ENCODE measurements around the gene SRP14.

Gene SRP14

GRCh38 chr15:40038638-40039543, at the start of gene SRP14:
Gene SRP14, minus strand, starts transcription at chr15:40039181. Its CDS starts 65 bp downstream, at chr15:40039116.
- H3K9me3 ChIP-seq (ENCODE audit: control insufficient read depth, low read length): no peaks in the 10 kb centered on the region
- H3K36me3 ChIP-seq (ENCODE audit: control insufficient read depth, insufficient read depth, low read length): no peaks in the 10 kb centered on the region
- H3K4me1 ChIP-seq (ENCODE audit: control insufficient read depth, insufficient read depth, low read length): peaks cover 6% of the 10 kb centered on the region
- H3K9ac ChIP-seq (ENCODE audit: low read length): peak within 1 kb of the TSS; percentile 96
- H3K4me3 ChIP-seq (ENCODE audit: low read length): peak within 1 kb of the TSS; percentile 93
- H3K27me3 ChIP-seq (ENCODE audit: control insufficient read depth, insufficient read depth, low read length): no peaks in the 10 kb centered on the region

- peaks cover 40% of the 10 kb centered on the region for H3K4me1 ChIP-seq (ENCODE audit: control insufficient read depth, insufficient read depth, low read length)
- no peaks in the 10 kb centered on the region for H3K9me3 ChIP-seq (ENCODE audit: control insufficient read depth, low read length)
- no peak overlapping the region for H3K9ac ChIP-seq (ENCODE audit: low read length)
- no peak overlapping the region for H3K4me3 ChIP-seq (ENCODE audit: low read length)
- H3K27me3 ChIP-seq (ENCODE audit: control insufficient read depth, insufficient read depth, low read length): no peaks in the 10 kb centered on the region
- no peaks in the 10 kb centered on the region for H3K36me3 ChIP-seq (ENCODE audit: control insufficient read depth, insufficient read depth, low read length)
These were observed 49.3 kb upstream of the SRP14 start for GRCh38 chr15:40087991-40088928.

GRCh38 chr15:40087068-40087810, 48.3 kb upstream of the SRP14 start:
- no peaks in the 10 kb centered on the region for H3K9me3 ChIP-seq (ENCODE audit: control insufficient read depth, low read length)
- H3K4me3 ChIP-seq (ENCODE audit: low read length): no peak overlapping the region
- no peak overlapping the region for H3K9ac ChIP-seq (ENCODE audit: low read length)
- H3K27me3 ChIP-seq (ENCODE audit: control insufficient read depth, insufficient read depth, low read length): no peaks in the 10 kb centered on the region
- no peaks in the 10 kb centered on the region for H3K36me3 ChIP-seq (ENCODE audit: control insufficient read depth, insufficient read depth, low read length)
- H3K4me1 ChIP-seq (ENCODE audit: control insufficient read depth, insufficient read depth, low read length): peaks cover 39% of the 10 kb centered on the region

GRCh38 chr15:40085266-40085665, 46.3 kb upstream of the SRP14 start:
- Histone ChIP-seq H3K9me3 (ENCODE audit: control insufficient read depth, low read length) (no peaks in the 10 kb centered on the region), H3K4me1 (ENCODE audit: control insufficient read depth, insufficient read depth, low read length) (peaks cover 45% of the 10 kb centered on the region), H3K27me3 (ENCODE audit: control insufficient read depth, insufficient read depth, low read length) (no peaks in the 10 kb centered on the region), H3K4me3 (ENCODE audit: low read length) (no peak overlapping the region), H3K36me3 (ENCODE audit: control insufficient read depth, insufficient read depth, low read length) (no peaks in the 10 kb centered on the region), H3K9ac (ENCODE audit: low read length) (no peak overlapping the region)

GRCh38 chr15:40084650-40085049, 45.7 kb upstream of the SRP14 start:
- Histone ChIP-seq H3K9me3 (ENCODE audit: control insufficient read depth, low read length) (no peaks in the 10 kb centered on the region), H3K27me3 (ENCODE audit: control insufficient read depth, insufficient read depth, low read length) (no peaks in the 10 kb centered on the region), H3K9ac (ENCODE audit: low read length) (no peak overlapping the region), H3K36me3 (ENCODE audit: control insufficient read depth, insufficient read depth, low read length) (no peaks in the 10 kb centered on the region), H3K4me3 (ENCODE audit: low read length) (no peak overlapping the region), H3K4me1 (ENCODE audit: control insufficient read depth, insufficient read depth, low read length) (peaks cover 45% of the 10 kb centered on the region)

GRCh38 chr15:40082195-40082883, 43.4 kb upstream of the SRP14 start:
- Histone ChIP-seq H3K4me1 (ENCODE audit: control insufficient read depth, insufficient read depth, low read length) (peaks cover 39% of the 10 kb centered on the region), H3K4me3 (ENCODE audit: low read length) (peak overlapping the region; percentile 2), H3K9ac (ENCODE audit: low read length) (peak overlapping the region; percentile 49), H3K9me3 (ENCODE audit: control insufficient read depth, low read length) (no peaks in the 10 kb centered on the region), H3K27me3 (ENCODE audit: control insufficient read depth, insufficient read depth, low read length) (no peaks in the 10 kb centered on the region), H3K36me3 (ENCODE audit: control insufficient read depth, insufficient read depth, low read length) (no peaks in the 10 kb centered on the region)

GRCh38 chr15:40081691-40082194, 42.8 kb upstream of the SRP14 start:
- Histone ChIP-seq H3K9ac (ENCODE audit: low read length) (peak overlapping the region; percentile 49), H3K36me3 (ENCODE audit: control insufficient read depth, insufficient read depth, low read length) (no peaks in the 10 kb centered on the region), H3K4me3 (ENCODE audit: low read length) (peak overlapping the region; percentile 2), H3K9me3 (ENCODE audit: control insufficient read depth, low read length) (no peaks in the 10 kb centered on the region), H3K4me1 (ENCODE audit: control insufficient read depth, insufficient read depth, low read length) (peaks cover 39% of the 10 kb centered on the region), H3K27me3 (ENCODE audit: control insufficient read depth, insufficient read depth, low read length) (no peaks in the 10 kb centered on the region)

GRCh38 chr15:40080847-40081246, 41.9 kb upstream of the SRP14 start:
- no peaks in the 10 kb centered on the region for H3K36me3 ChIP-seq (ENCODE audit: control insufficient read depth, insufficient read depth, low read length)
- H3K9me3 ChIP-seq (ENCODE audit: control insufficient read depth, low read length): no peaks in the 10 kb centered on the region
- H3K4me3 ChIP-seq (ENCODE audit: low read length): no peak overlapping the region
- H3K9ac ChIP-seq (ENCODE audit: low read length): no peak overlapping the region
- H3K27me3 ChIP-seq (ENCODE audit: control insufficient read depth, insufficient read depth, low read length): no peaks in the 10 kb centered on the region
- peaks cover 39% of the 10 kb centered on the region for H3K4me1 ChIP-seq (ENCODE audit: control insufficient read depth, insufficient read depth, low read length)

- peaks cover 40% of the 10 kb centered on the region for H3K4me1 ChIP-seq (ENCODE audit: control insufficient read depth, insufficient read depth, low read length)
- H3K36me3 ChIP-seq (ENCODE audit: control insufficient read depth, insufficient read depth, low read length): no peaks in the 10 kb centered on the region
- H3K9me3 ChIP-seq (ENCODE audit: control insufficient read depth, low read length): no peaks in the 10 kb centered on the region
- H3K9ac ChIP-seq (ENCODE audit: low read length): no peak overlapping the region
- H3K4me3 ChIP-seq (ENCODE audit: low read length): no peak overlapping the region
- H3K27me3 ChIP-seq (ENCODE audit: control insufficient read depth, insufficient read depth, low read length): no peaks in the 10 kb centered on the region
These were observed 41.1 kb upstream of the SRP14 start for GRCh38 chr15:40080104-40080503.

- H3K9me3 ChIP-seq (ENCODE audit: control insufficient read depth, low read length): no peaks in the 10 kb centered on the region
- peaks cover 37% of the 10 kb centered on the region for H3K4me1 ChIP-seq (ENCODE audit: control insufficient read depth, insufficient read depth, low read length)
- no peaks in the 10 kb centered on the region for H3K27me3 ChIP-seq (ENCODE audit: control insufficient read depth, insufficient read depth, low read length)
- H3K9ac ChIP-seq (ENCODE audit: low read length): no peak overlapping the region
- H3K4me3 ChIP-seq (ENCODE audit: low read length): no peak overlapping the region
- H3K36me3 ChIP-seq (ENCODE audit: control insufficient read depth, insufficient read depth, low read length): no peaks in the 10 kb centered on the region
These were observed 40.5 kb upstream of the SRP14 start for GRCh38 chr15:40079456-40079855.

Measured in mucosa of stomach (tissue), 1 donor.